Uterus (tissue), 4 donors: ENCODE results near the gene FGFR4. TPM values are rescaled to one million over a fixed set of nuclear protein-coding genes. Genes with fewer than 3 reads are reported as not detected.

Experiments used
- DNase-seq, 2 donors: peaks; one replicate each; pipeline ENCODE4 v3.0.0-alpha.2; 2019 to 2020
- H3K27ac ChIP-seq, 2 donors: fragments of 200-600 bp; sonication (generic); 1 replicate in 1 of 2; 2 replicates in 1 of 2; pipeline ENCODE4 v1.5.1; 2016 to 2018
- H3K27me3 ChIP-seq, 2 donors: fragments of 200-600 bp; sonication (generic); one replicate each; pipeline ENCODE4 v1.5.1; 2018 to 2019; ENCODE audit warnings: control low read depth in 1 of 2
- H3K36me3 ChIP-seq, 2 donors: fragments of 200-600 bp; sonication (generic); one replicate each; pipeline ENCODE4 v1.5.1; 2019; ENCODE audit warnings: control low read depth in 1 of 2
- H3K4me1 ChIP-seq, 2 donors: fragments of 200-600 bp; sonication (generic); one replicate each; pipeline ENCODE4 v1.5.1; 2018 to 2019; ENCODE audit warnings: control low read depth in 1 of 2
- H3K4me3 ChIP-seq, 2 donors: fragments of 200-600 bp; sonication (generic); 1 replicate in 1 of 2; 2 replicates in 1 of 2; pipeline ENCODE4 v1.5.1; 2018 to 2019; ENCODE audit warnings: mild to moderate bottlenecking in 1 of 2
- H3K9me3 ChIP-seq, 2 donors: fragments of 200-600 bp; sonication (generic); one replicate each; pipeline ENCODE4 v1.5.1; 2019; ENCODE audit warnings: control low read depth in 1 of 2
- POLR2A ChIP-seq, 2 donors: fragments of 450-650 bp; IDR thresholded peaks; one replicate each; pipeline ENCODE4 v1.6.1; 2016; ENCODE audit warnings: antibody characterized with exemption in 2 of 2, mild to moderate bottlenecking in 1 of 2, moderate library complexity in 1 of 2
- intact Hi-C: fragments of 100-400 bp; cut with DNase I; formaldehyde crosslinking; loops from one replicate; pipeline ENCODE4 v1.15.1; 2023; ENCODE audit warnings: low total_unique reads
- total RNA-seq, 4 donors: library from RNA; depleted of rRNA in 3 of 4; stranded (reverse); fragments of >200 nt in 3 of 4; gene quantifications; one replicate each; pipeline versions ENCODE4 v1.1.0 to v1.2.4, GENCODE V29; 2014 to 2023
- TF ChIP-seq, protein P1 (sequence below), 4 experiments: fragments of 200-600 bp in 2 of 4; fragments of 450-650 bp in 2 of 4; sonication (generic) in 2 of 4; IDR thresholded peaks; one replicate each; pipeline ENCODE4 v1.5.1; 2016 to 2019; ENCODE audit warnings: antibody characterized with exemption in 4 of 4, mild to moderate bottlenecking in 2 of 4, moderate library complexity in 1 of 4
- donor health status: DM: yes; HTN: yes; CAD: no.

FGFR4 gene
- total RNA-seq, 4 donors from 2014 or later = under 0.01 to 18.8 (median 1.5) TPM

- no peak for DNase-seq
- Histone ChIP-seq H3K9me3 (no peaks in the 10 kb centered on the region), H3K4me3 (no peak overlapping the region), H3K27ac (no peak overlapping the region), H3K27me3 (no peaks in the 10 kb centered on the region), H3K4me1 (no peaks in the 10 kb centered on the region), H3K36me3 (no peaks in the 10 kb centered on the region)
- intact Hi-C loops = no loop called here
- no peak for TF ChIP-seq POLR2A (IDR thresholded peaks at IDR 0.05)
- TF ChIP-seq, protein P1, sequence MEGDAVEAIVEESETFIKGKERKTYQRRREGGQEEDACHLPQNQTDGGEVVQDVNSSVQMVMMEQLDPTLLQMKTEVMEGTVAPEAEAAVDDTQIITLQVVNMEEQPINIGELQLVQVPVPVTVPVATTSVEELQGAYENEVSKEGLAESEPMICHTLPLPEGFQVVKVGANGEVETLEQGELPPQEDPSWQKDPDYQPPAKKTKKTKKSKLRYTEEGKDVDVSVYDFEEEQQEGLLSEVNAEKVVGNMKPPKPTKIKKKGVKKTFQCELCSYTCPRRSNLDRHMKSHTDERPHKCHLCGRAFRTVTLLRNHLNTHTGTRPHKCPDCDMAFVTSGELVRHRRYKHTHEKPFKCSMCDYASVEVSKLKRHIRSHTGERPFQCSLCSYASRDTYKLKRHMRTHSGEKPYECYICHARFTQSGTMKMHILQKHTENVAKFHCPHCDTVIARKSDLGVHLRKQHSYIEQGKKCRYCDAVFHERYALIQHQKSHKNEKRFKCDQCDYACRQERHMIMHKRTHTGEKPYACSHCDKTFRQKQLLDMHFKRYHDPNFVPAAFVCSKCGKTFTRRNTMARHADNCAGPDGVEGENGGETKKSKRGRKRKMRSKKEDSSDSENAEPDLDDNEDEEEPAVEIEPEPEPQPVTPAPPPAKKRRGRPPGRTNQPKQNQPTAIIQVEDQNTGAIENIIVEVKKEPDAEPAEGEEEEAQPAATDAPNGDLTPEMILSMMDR (IDR thresholded peaks at IDR 0.05) = no peak
These were observed 9.7 kb downstream of the FGFR4 start for GRCh38 chr5:177096162-177097015.

GRCh38 chr5:177097016-177097985 lies 10.6 kb downstream of the FGFR4 start:
- intact Hi-C loops = no loop called here
- H3K9me3 ChIP-seq = no peaks in the 10 kb centered on the region

DNA sequence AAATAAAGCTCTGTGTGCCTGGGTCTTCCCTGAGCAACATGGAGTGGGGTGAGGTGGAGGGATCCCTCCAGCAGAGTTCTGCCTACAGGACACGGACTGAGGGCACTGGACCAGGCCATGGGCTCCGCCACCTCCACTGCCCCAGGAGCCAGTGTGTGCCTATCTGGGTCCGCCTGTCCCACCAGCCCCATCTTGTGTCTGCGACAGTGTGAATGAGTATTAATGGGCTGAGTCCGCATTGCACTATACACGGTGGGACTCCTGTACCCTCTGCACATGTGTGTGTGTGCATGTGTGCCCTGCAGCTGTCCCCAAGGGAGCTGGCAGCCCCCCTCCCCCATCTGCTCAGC lies 11.4 kb downstream of the FGFR4 start:
- TF ChIP-seq POLR2A (IDR thresholded peaks at IDR 0.05) = no peak
- TF ChIP-seq, protein P1 (IDR thresholded peaks at IDR 0.05) = no peak
- H3K27ac ChIP-seq = no peak overlapping the region
- no peak for DNase-seq
- no peaks in the 10 kb centered on the region for H3K27me3 ChIP-seq
- no peaks in the 10 kb centered on the region for H3K9me3 ChIP-seq
- H3K4me3 ChIP-seq = no peak overlapping the region
- H3K36me3 ChIP-seq = no peaks in the 10 kb centered on the region
- intact Hi-C loops = no loop called here
- H3K4me1 ChIP-seq = no peaks in the 10 kb centered on the region

More at GRCh38 chr5:177097016-177097985, 10.6 kb downstream of the FGFR4 start:
- TF ChIP-seq, protein P1 (IDR thresholded peaks at IDR 0.05) = no peak
- no peak for TF ChIP-seq POLR2A (IDR thresholded peaks at IDR 0.05)
- no peaks in the 10 kb centered on the region for H3K36me3 ChIP-seq
- no peak overlapping the region for H3K27ac ChIP-seq
- DNase-seq = no peak
- no peaks in the 10 kb centered on the region for H3K4me1 ChIP-seq
- H3K27me3 ChIP-seq = no peaks in the 10 kb centered on the region
- no peak overlapping the region for H3K4me3 ChIP-seq

GRCh38 chr5:177098470-177099141 lies 11.9 kb downstream of the FGFR4 start:
- Histone ChIP-seq H3K4me3 (no peak overlapping the region), H3K36me3 (no peaks in the 10 kb centered on the region), H3K4me1 (no peaks in the 10 kb centered on the region), H3K9me3 (no peaks in the 10 kb centered on the region), H3K27me3 (no peaks in the 10 kb centered on the region), H3K27ac (no peak overlapping the region)
- intact Hi-C loops = no loop called here
- TF ChIP-seq, protein P1 (IDR thresholded peaks at IDR 0.05) = no peak
- no peak for TF ChIP-seq POLR2A (IDR thresholded peaks at IDR 0.05)
- DNase-seq = no peak
